GM18858 (cell line): ENCODE results near the gene GAS2L2.
"Not testable (repeated sequence)": the region's sequence is repeated elsewhere in the genome, so short reads cannot be mapped to it uniquely, and the experiment has no call there.

Source experiments
- ATAC-seq: cut with Tn5 transposase; IDR thresholded peaks from one replicate; pipeline ENCODE4 v1.9.1; 2021; ENCODE audit not compliant: unreplicated experiment

Gene GAS2L2

GRCh38 chr17:35730400-35731005, 22.5 kb downstream of the GAS2L2 start:
- ATAC-seq, result no peak

- ATAC-seq, result no peak
Measured at GRCh38 chr17:35729405-35729833, 23.6 kb downstream of the GAS2L2 start.

GRCh38 chr17:35728551-35728950, 24.5 kb downstream of the GAS2L2 start:
- ATAC-seq, result no peak

- no peak for ATAC-seq
Measured at GRCh38 chr17:35727635-35728034, 25.4 kb downstream of the GAS2L2 start.

GRCh38 chr17:35726953-35727460, 26.0 kb downstream of the GAS2L2 start:
- ATAC-seq, result no peak

- ATAC-seq, result no peak
Measured at GRCh38 chr17:35726127-35726952, 26.7 kb downstream of the GAS2L2 start.

- ATAC-seq, result no peak
Measured at GRCh38 chr17:35725802-35726126, 27.3 kb downstream of the GAS2L2 start.

- ATAC-seq, result no peak
Measured at GRCh38 chr17:35725058-35725457, 28.0 kb downstream of the GAS2L2 start.

- ATAC-seq, result no peak
Measured at GRCh38 chr17:35723735-35724134, 29.3 kb downstream of the GAS2L2 start.

GRCh38 chr17:35717475-35717874, 35.6 kb downstream of the GAS2L2 start:
- no peak for ATAC-seq

GRCh38 chr17:35716897-35717465, 36.1 kb downstream of the GAS2L2 start:
- no peak for ATAC-seq

GRCh38 chr17:35716173-35716572, 36.9 kb downstream of the GAS2L2 start:
- no peak for ATAC-seq

GRCh38 chr17:35715416-35715815, 37.6 kb downstream of the GAS2L2 start:
- no peak for ATAC-seq

GRCh38 chr17:35714988-35715387, 38.1 kb downstream of the GAS2L2 start:
- ATAC-seq, result no peak

GRCh38 chr17:35713069-35713728, 39.8 kb downstream of the GAS2L2 start:
- no peak for ATAC-seq

- no peak for ATAC-seq
Measured at GRCh38 chr17:35710950-35711349, 42.1 kb downstream of the GAS2L2 start.

- ATAC-seq, result no peak
Measured at GRCh38 chr17:35709874-35710273, 43.2 kb downstream of the GAS2L2 start.

GRCh38 chr17:35708951-35709350, 44.1 kb downstream of the GAS2L2 start:
- no peak for ATAC-seq

- ATAC-seq, result no peak
Measured at GRCh38 chr17:35708149-35708548, 44.9 kb downstream of the GAS2L2 start.

- ATAC-seq, result no peak
Measured at GRCh38 chr17:35705705-35706104, 47.3 kb downstream of the GAS2L2 start.

GRCh38 chr17:35705230-35705629, 47.8 kb downstream of the GAS2L2 start:
- ATAC-seq, result no peak

GRCh38 chr17:35703308-35703707, 49.7 kb downstream of the GAS2L2 start:
- not testable (repeated sequence) for ATAC-seq
